Measurements from ENCODE around the gene IQGAP3.

IQGAP3 gene

GRCh38 chr1:156482276-156482675 lies 90.1 kb downstream of the IQGAP3 start:
- no peak for DNase-seq (ENCODE audit: low read depth)

DNA sequence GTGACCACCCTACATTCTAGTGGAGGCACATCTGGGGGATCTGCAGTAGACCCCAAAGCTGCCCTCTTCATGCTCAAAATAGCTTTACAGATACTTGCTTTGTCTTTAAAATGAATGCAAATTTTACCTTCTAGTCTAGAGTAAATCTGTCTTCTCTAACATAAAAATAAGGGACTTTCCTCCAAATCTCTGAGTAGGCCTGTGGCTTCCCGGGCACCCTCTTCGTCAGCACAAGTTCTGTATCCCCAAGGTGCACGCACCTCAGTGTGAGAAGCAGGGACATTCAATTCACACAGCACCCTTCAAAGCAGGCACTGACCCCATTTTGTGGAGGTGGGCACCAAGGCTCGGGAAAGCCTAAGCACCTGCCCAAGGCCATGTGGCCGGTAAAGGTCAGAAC lies 90.8 kb downstream of the IQGAP3 start:
- DNase-seq (ENCODE audit: low read depth), result no peak

DNA sequence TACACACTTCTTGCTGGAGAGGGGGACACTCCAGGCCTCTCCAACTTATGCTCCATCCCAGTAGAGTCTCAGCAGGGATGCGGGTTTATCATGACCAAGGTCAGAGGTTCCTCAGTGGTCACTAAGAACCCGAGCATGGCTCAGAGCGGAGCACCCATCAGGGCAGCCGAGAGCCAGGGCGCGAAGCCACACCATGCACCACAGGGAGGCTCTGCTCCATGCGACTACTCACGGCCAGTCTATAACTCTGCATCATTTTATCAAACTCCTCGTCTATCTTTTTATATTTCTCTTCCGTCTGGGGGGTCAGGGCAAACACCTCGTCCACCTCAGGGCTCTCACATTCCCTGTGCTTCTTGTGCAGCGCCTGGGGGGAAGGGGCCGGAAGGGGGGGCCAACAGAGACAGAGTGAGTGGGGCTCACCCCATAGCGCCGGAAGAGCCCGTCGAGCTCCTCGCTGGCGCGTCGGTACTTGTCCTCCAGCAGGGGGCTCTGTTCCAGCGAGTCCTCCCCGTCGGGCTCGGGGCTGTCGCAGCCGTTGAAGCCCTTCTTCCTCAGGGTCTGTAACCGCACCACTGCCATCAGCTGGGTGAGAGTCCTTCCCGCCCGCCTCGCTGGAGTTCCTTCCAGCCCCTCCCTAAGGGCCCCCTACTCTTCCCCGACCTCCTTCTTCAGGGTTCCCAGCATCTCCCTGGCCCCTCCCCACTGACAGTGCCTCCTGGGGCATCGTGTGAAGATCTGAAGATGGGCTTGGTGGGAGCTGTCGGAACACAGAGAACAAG lies 91.8 kb downstream of the IQGAP3 start:
- DNase-seq (ENCODE audit: low read depth), result peak; percentile 67

GRCh38 chr1:156480016-156480370 lies 92.4 kb downstream of the IQGAP3 start:
- DNase-seq (ENCODE audit: low read depth), result no peak

GRCh38 chr1:156479093-156480015 lies 93.0 kb downstream of the IQGAP3 start:
- DNase-seq (ENCODE audit: low read depth), result no peak

DNA sequence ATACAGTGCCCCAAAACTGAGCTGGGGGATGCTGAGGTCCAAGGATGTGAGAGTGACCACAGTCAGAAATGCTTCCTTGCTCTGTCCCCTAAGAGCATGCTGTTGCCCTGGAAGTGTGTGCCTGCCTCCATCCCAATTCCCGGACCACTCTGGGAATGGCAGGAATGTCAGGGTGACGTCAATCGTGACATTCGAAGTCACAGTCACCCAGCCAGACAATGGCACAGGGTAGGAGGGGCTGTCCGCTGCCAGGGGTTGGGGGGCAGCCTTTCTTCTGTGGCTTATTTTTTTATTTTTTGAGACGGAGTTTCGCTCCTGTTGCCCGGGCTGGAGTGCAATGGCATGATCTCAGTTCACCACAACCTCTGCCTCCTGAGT lies 94.1 kb downstream of the IQGAP3 start:
- no peak for DNase-seq (ENCODE audit: low read depth)

GRCh38 chr1:156477526-156478249 lies 94.7 kb downstream of the IQGAP3 start:
- DNase-seq (ENCODE audit: low read depth), result no peak

- no peak for DNase-seq (ENCODE audit: low read depth)
These were observed 95.7 kb downstream of the IQGAP3 start for GRCh38 chr1:156476501-156477298.

DNA sequence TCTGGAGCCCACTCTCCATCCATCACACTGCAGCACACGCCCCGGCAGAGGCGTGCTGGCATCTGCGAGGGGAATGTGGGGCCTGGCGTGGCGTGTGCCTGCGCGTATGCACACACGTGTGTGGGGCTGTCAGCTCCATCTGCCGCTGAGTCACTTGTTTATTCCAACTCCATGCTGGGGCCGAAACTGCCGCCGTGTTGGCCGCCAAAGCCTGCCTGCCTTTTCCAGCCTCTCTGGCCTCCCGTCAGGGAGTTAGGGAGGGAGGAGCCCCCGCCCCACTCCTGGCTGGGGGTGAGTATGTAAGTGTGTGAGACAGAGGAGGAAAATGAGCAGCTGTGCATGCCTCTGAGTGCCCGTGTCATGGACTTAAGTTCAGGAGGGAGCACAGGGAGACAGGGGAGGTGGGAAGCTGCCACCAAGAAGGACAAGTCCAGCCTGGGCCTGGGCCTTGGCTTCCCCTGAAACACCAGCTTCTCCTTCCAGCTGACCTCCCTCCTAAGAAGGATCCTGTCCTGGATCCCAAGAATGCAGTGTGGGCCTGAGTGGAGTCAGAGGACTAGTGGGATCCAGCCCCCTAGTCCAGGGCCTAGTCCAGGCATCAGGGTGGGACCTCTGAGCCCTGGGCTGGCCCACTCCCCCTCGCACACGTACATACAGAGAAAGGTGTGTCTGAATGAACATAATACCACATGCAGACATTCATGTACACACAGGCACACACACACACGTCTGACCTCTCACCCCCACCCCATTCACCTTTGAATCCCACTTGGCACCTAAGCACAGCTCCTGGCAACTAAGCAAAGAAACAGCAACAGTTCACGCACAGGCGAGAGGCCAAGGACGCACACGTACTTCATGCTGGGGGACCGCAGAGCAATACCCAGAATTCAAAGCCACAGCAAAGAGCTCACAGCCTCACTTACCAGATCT lies 96.5 kb downstream of the IQGAP3 start:
- DNase-seq (ENCODE audit: low read depth), result no peak

All from activated T-cell treated with anti-CD3 and anti-CD28 coated beads for 48 hours (primary cell).